IPS-18c (cell line): ENCODE results near the gene RPL7A.

Source experiments
- H3K4me3 ChIP-seq: 2 replicates; pipeline ENCODE4 v1.7.0; 2013; ENCODE audit warnings: low read depth, mild to moderate bottlenecking, low read length, moderate library complexity; ENCODE audit not compliant: insufficient read depth
- H3K9me3 ChIP-seq: one replicate; pipeline ENCODE4 v1.6.1; 2013; ENCODE audit warnings: mild to moderate bottlenecking, low read length, moderate library complexity; ENCODE audit not compliant: control insufficient read depth, insufficient read depth

RPL7A gene

GRCh38 chr9:133341369-133342068 is 6.5 kb upstream of the RPL7A start:
- no peaks in the 10 kb centered on the region for H3K9me3 ChIP-seq
- H3K4me3 ChIP-seq: no peak overlapping the region

- Histone ChIP-seq H3K4me3 (no peak overlapping the region), H3K9me3 (no peaks in the 10 kb centered on the region)
These were observed 6.0 kb upstream of the RPL7A start for GRCh38 chr9:133342069-133342406.

- H3K4me3 ChIP-seq: no peak overlapping the region
- H3K9me3 ChIP-seq: no peaks in the 10 kb centered on the region
These were observed 5.4 kb upstream of the RPL7A start for GRCh38 chr9:133342570-133342969.

GRCh38 chr9:133344071-133344470 is 3.9 kb upstream of the RPL7A start:
- H3K4me3 ChIP-seq: no peak overlapping the region
- peaks cover 2% of the 10 kb centered on the region for H3K9me3 ChIP-seq

GRCh38 chr9:133344979-133345378 is 3.0 kb upstream of the RPL7A start:
- peaks cover 2% of the 10 kb centered on the region for H3K9me3 ChIP-seq
- no peak overlapping the region for H3K4me3 ChIP-seq

- peaks cover 2% of the 10 kb centered on the region for H3K9me3 ChIP-seq
- no peak overlapping the region for H3K4me3 ChIP-seq
These were observed 2.4 kb upstream of the RPL7A start for GRCh38 chr9:133345596-133345995.

GRCh38 chr9:133346021-133346785 is 1.8 kb upstream of the RPL7A start:
- Histone ChIP-seq H3K4me3 (peak overlapping the region; percentile 99), H3K9me3 (peaks cover 2% of the 10 kb centered on the region)

- peaks cover 2% of the 10 kb centered on the region for H3K9me3 ChIP-seq
- peak overlapping the region; percentile 99 for H3K4me3 ChIP-seq
These were observed 468 bp upstream of the RPL7A start for GRCh38 chr9:133347515-133347984.

GRCh38 chr9:133348718-133349573 is 928 bp downstream of the RPL7A start:
- H3K9me3 ChIP-seq: peaks cover 2% of the 10 kb centered on the region
- peak overlapping the region; percentile 99 for H3K4me3 ChIP-seq

- H3K4me3 ChIP-seq: peak overlapping the region; percentile 99; the same call in 1 of the 2 replicates
- peaks cover 2% of the 10 kb centered on the region for H3K9me3 ChIP-seq
These were observed 2.1 kb downstream of the RPL7A start for GRCh38 chr9:133349965-133350616.

- H3K4me3 ChIP-seq: no peak overlapping the region
These were observed 3.5 kb downstream of the RPL7A start for GRCh38 chr9:133351526-133351907.

GRCh38 chr9:133351908-133352634 is 4.1 kb downstream of the RPL7A start:
- Histone ChIP-seq H3K9me3 (peaks cover 2% of the 10 kb centered on the region), H3K4me3 (no peak overlapping the region)

More at GRCh38 chr9:133351526-133351907, 3.5 kb downstream of the RPL7A start:
- H3K9me3 ChIP-seq: peaks cover 2% of the 10 kb centered on the region

- Histone ChIP-seq H3K9me3 (peaks cover 2% of the 10 kb centered on the region), H3K4me3 (no peak overlapping the region)
These were observed 4.8 kb downstream of the RPL7A start for GRCh38 chr9:133352635-133353340.

GRCh38 chr9:133353548-133353947 is 5.5 kb downstream of the RPL7A start:
- peaks cover under 1% of the 10 kb centered on the region for H3K9me3 ChIP-seq
- no peak overlapping the region for H3K4me3 ChIP-seq

GRCh38 chr9:133354766-133355165 is 6.7 kb downstream of the RPL7A start:
- H3K9me3 ChIP-seq: no peaks in the 10 kb centered on the region
- H3K4me3 ChIP-seq: no peak overlapping the region

GRCh38 chr9:133355881-133356357 is 7.9 kb downstream of the RPL7A start:
- Histone ChIP-seq H3K9me3 (peaks cover 2% of the 10 kb centered on the region), H3K4me3 (peak overlapping the region; percentile 80)
